ENCODE results near the gene MAPKAPK2.

DNA sequence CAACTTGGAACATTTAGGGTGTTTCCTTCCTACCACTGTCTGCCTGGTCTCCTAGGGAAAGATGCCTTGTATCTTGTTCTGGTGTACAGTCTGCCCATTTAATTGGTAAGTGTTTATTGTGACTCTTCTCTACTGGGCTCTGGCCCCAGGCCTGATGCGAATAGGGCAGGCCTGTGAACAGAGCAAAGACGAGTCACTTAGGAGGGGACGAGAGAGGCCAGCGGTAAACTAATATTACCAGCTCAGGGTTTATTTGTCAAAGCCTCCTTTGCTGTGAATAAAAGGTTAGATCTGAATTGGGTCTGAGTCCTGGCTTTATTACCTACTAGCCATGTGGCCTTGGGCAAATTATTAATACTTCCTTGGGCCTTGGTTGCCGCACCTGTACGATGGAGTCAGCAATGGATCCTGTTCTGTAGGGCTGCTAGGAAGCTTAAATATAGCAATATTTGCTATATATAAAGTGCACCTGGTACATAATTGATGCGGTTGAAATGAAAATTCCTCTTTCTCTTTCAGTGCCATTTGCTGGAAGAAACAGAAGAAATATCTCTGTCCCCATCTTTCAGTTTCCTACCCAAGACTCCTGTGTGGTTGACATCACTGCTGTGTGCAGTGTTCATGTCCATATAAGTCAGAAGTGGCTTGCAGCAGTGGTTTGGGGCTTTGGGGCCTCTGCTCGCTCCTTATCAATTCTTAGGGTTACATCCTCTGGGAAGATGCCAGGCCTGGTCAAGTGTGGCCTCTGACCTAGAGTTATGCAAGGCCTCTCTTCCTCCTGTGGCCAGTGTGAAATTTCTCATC, 32.4 kb downstream of the MAPKAPK2 start:
- TF ChIP-seq POLR2AphosphoS5 (IDR thresholded peaks at IDR 0.05) (peak in 1 of 3 donors; percentile 46), POLR2A (IDR thresholded peaks at IDR 0.05) (no peak)
- TF ChIP-seq, protein P1, sequence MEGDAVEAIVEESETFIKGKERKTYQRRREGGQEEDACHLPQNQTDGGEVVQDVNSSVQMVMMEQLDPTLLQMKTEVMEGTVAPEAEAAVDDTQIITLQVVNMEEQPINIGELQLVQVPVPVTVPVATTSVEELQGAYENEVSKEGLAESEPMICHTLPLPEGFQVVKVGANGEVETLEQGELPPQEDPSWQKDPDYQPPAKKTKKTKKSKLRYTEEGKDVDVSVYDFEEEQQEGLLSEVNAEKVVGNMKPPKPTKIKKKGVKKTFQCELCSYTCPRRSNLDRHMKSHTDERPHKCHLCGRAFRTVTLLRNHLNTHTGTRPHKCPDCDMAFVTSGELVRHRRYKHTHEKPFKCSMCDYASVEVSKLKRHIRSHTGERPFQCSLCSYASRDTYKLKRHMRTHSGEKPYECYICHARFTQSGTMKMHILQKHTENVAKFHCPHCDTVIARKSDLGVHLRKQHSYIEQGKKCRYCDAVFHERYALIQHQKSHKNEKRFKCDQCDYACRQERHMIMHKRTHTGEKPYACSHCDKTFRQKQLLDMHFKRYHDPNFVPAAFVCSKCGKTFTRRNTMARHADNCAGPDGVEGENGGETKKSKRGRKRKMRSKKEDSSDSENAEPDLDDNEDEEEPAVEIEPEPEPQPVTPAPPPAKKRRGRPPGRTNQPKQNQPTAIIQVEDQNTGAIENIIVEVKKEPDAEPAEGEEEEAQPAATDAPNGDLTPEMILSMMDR (IDR thresholded peaks at IDR 0.05 in 8 of 11, conservative IDR thresholded peaks at IDR 0.05 in 3 of 11), result no peak

Measured in spleen (tissue), 7 donors.